ENCODE results near the gene HLA-DPA1.
"Not testable (repeated sequence)": the region's sequence is repeated elsewhere in the genome, so short reads cannot be mapped to it uniquely, and the experiment has no call there.

HLA-DPA1 gene

DNA sequence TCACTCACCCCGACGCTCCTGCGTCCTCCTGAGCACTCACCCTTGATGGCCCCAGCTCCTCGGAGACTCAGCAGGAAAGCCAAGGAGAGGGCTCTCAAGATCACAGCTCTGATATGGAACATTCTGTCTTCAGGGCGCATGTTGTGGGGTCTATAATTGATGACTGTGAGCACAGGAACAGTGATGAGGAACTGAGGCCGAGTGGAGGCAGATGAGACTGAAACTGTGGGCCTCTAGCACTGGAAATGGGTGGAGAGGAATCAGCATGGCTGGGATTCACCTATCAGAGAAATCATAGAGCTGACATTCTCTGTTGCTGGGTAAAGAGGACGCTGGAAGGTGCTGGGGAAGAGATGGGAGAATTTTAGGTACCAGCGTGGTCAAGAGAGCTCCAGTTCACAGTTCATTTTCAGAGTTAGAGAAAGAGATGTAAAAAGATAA is at the start of gene HLA-DPA1:
HLA-DPA1 (minus strand) TSS at position 219 of the 441 bp plus-strand sequence.
- DNase-seq: peak in 10 of 56 donors; percentile 9 to 48 (median 19)

DNA sequence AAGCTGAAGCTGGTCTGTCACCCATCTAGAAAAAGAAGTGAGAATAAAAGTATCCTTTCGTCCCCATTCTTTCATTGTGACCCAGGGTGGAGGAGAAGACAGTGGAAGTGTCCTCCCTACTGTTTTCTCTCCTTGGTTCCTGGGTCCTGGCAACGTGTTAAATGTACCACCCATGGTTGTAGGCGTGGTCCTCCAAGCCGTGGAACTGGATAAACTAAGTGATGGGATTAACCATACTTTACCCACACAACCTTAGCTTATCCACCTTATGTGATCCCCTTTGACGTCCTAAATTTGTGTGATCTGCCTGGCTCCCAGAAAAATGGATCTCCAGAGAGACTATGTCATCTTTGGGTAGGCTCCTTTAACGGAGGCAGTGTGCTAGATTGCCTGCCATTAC is 49.7 kb upstream of the HLA-DPA1 start:
- no peak for DNase-seq

DNA sequence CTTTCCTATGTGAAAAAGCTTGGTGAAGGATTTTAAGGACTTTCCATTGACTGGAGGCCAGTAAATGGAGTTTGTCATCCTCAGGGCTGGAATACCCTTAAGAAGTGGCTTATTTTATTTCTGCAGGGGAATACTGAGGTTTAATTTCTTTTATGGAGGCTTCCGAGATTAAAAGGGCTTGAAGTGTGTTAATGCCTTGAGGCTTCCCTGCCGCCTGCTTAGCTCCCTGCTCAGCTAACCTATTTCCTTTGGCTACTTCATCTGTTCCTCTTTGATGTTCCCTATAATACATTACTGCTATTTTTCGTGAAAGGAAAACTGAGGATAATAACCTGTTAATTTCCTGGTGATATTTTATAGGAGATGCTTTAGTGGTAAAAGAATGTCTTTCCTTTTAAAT is 46.6 kb upstream of the HLA-DPA1 start:
- DNase-seq: no peak

DNA sequence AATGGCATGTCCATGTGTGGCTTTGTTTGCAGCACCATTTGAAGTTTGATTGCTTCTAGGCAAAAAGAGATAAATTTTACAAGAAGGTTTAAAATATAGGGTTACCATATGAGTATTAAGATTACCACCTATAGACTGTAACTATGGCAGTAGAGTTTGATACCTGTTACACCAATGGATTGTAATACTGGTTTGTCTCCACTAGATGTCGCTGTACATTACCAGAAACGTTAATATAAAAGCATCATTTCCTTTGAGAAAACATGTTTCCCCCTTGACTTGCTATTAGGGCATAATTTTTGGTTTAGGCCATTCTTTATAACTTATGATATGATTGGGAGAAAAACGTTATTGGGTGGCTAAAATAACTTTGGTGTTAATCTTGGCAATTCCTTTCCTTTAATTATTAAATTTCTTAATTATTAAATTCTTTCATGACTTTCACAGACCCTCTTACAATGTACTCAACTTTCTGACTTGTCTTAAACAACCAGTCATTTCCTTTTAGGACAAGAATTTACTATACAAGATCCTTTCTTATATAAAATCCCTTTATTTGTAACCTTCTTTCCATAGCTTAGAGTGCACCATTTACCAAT is 45.2 kb upstream of the HLA-DPA1 start:
- DNase-seq: peak in 2 of 56 donors; percentile 11 to 23

DNA sequence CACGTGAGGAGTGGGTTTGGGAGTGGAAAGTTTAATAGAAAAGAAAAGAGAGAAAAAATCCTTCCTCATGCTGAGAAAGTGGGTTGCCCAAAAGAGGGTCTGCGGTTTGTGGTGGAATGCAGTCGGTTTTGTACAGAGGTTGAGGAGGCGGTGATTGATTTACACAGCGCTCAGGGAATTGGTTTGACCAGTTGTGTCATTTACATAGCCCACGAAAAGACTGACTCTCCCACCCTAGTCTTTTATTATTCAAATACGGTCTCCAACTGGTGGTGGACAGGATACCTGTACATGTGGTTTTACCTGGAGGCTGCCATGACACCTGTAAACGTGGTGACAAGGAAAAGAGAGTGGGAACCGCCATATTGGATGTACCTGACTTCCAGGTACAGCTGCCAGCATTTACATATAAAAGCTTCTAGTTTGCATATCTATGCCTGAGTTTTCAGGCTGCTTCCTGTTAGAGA is 44.4 kb upstream of the HLA-DPA1 start:
- no peak for DNase-seq

DNA sequence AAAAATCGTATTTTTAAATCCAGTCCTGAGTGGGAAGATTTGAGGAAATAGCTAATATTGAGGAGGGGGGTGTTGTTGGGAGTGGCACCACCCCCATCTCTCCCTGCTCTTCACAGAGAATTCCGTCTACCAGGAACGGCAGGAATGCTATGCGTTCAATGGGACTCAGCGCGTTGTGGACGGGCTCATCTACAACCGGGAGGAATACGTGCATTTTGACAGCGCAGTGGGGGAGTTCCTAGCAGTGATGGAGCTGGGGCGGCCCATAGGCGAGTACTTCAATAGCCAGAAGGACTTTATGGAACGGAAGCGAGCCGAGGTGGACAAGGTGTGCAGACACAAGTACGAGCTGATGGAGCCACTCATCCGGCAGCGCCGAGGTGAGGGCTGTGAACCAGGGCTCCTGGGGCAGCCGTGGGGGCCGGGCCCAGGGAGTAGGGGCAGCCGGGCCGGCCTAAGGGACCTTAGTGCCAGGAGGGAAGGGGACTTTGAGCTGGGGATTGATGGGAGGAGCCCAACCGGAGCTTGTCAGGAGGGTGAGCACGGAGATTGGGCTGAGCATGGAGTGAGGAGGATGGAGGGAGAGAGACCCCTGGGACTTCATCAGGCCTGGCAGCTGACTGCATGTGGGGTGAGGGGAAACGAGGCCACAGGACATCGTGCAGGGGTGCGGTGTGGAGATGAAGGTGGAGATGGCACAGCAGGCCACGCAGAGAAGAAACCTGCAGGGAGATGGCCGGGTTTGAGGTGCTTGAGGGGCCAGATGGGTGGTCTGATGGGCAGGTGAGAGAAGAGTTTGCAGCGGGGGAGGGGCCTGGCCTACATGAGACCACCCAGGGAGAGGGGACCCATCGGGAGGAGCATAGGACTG is 43.6 kb upstream of the HLA-DPA1 start:
- peak in 6 of 56 donors; percentile 3 to 40 (median 12) for DNase-seq

DNA sequence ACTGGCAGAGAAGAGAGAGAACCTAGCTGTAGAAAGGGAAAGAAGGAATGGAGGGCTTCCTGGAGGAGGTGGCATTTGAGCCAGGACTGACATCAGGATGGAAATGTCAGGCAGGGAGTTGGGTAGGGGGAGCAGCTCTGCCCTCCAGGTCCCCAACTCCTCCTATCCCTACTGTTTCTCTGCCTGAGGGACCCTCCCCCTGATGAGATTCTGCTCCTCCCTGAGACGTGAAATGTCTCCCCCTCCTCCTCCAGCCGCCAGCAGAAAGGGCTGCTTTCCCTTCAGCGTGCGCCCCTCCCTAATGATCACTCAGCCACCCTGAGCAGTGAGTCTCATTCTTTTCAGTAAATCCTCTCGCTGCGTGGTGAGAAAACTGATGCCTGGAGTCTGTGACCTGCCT is 43.0 kb upstream of the HLA-DPA1 start:
- DNase-seq: peak in 1 of 56 donors; percentile 3

DNA sequence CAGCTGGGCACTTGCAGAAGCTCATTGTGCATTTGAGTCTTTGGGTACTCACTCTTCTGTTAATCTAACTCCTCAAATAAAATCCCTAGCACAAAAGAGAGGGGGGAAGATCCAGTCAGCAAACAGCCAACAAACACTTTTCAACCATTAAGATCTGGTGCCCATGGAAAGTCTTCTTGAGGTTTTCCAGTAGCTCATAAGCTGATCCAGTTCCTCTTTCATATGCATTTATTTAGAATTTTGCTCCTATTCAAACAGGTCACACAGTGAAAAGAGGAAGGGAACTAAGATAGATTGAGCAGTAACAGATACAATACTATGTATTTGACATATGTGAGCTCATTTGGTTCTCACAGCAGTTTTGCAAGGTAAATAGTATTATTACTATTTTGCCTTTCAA is 41.0 kb upstream of the HLA-DPA1 start:
- DNase-seq: no peak

DNA sequence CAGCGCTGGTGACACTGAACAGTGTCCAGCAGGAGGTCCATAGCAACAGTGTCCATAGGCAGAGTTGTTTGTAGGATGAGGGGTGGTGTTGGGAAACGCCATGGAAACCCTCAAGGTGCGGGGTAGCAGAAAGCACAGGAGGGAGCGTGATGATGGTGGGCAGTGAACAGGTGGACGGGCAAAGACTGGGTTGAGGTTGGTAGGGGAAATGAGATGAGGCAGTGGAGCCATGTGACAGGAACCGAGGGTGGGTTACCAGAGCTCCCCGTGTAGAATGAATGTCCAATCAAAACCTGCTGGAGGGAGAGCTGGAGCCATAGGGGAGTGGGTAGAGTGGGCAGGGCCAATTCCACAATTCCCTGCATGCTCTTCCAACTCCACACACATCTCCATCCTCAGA is 40.3 kb upstream of the HLA-DPA1 start:
- no peak for DNase-seq

DNA sequence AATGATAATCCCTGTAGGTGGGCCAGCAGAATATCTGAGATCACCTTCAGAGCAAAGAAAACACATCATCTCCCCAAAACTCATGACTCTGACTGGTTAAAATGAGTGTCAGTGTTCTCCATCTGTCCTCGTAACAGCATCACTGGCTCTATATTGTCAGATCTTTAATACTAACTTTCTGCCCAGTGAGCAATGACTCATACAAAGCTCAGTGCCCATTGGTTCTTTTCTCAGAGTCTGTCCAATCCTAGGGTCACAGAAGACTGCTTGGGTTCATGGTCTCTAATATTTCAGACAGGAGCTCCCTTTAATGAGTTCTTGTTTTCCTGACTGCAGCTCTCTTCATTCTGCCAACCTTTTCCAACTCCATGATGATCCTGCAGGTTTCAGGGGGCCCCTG is 38.7 kb upstream of the HLA-DPA1 start:
- peak in 14 of 56 donors; percentile 2 to 67 (median 14) for DNase-seq

DNA sequence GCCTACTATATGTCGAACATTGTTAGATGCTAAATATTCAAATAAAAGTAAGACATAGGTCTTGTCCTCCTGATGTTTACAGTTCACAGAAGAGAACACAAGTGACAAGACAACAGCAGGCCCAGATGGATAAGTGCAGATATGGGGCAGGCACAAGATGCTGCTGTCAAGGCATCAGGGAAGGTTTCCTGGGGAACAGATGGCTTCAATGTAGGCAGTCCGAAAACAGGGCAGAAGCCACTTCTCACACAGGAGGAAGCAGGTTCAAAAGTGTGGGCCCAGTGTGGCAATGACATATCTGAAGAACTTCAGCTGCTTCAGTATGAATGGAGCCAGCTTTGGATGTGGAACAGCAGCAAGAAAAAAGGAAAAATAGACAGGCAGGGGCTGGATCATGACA is 34.9 kb upstream of the HLA-DPA1 start:
- DNase-seq: no peak

DNA sequence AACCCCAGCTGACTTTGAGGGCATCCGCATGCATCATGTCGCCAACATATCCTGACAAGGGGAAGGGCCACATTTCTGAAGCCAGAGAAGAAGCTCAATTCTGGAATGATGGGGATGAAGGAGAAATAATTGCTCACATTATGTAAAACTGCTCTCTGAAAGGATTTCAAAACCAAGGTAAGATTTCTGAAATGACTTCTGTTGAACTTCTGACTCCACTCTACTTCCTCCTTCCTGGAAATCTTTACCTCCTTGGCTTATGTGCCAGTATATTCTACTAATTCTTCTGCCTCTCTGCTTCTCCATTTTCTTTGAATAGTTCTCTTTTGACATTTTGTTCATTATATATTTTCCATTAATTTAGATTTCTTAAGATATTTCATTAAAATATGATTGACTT is 34.2 kb upstream of the HLA-DPA1 start:
- DNase-seq: no peak

DNA sequence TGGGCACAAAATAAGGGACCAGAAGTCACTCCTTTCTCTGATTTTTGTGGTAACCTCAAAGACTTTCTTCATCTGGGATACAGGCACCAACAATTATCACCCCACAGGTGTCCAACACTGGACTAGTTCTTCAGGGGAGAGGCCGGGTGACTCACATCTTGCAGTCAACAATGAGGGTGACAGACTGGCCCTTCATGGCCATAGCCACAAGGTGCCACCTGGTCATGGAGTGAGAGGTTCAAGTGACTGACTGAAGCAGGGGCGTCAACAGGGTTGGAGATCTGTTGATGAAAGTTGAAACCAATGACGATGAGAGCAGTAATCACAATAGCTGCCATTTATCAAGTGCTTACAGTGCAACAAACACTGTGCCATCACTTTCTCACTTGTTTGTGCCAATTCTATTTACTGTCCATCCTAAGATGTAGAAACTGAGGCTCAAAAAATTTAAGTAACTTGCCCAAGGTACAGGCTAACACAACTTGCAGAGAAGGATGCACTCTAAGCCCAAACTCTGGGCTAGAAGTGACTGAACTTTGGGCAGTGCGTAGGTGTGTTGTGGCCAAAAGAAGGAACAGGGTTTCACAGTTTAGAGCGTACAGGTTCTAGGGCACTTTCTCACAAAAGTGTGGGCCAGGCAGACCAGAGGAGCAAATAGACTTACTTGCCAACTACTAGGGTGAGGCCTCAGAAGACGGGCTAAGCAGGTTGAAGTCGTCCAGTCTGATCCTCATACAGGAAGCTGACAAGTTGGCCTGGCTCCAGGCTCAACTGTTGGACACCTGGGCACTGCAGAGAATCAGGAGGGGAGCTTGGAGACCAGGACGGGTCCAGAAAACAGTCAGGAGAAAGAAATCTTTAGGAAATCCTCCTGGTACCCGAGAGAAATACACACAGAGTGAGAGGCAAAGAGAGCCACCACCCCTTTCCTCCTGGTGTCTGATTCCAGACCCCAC is 32.7 kb upstream of the HLA-DPA1 start:
- no peak for DNase-seq

DNA sequence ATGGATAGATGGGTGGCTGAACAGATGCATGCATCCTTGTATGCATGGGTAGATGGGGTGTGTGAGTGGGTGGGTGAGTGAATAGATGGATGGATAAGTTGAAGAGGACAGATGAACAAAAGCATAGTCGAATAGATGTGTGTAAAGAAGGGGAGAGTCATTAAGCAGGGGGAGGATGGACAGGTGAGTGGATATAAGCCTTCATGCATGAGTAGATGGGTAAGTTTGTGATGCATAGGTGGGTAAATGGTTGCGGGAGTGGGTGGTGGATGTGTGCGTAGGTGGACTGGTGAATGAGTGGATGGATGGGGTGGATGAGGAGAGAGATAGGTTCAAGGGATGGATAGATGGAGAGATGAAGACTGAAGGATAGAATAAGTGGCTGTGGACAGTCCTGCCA is 31.9 kb upstream of the HLA-DPA1 start:
- DNase-seq: no peak

DNA sequence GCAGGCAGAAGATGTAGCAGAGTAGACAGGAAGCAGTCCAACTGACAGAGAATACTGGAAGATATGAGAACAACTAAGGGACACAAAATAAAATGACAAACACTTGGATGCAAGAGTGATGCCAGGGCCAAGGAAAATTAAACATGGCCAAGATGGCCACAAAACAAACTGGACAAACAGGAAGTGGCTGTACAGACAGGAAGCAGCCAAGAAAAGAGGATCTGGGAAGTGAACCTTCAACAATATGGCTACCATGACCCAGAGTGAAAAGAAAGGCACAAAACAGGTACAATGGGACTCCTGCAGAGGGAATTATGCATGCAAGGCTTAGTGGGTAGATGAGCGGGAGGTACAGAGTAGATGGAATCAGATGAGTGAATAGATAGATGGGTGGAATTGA is 31.4 kb upstream of the HLA-DPA1 start:
- no peak for DNase-seq

DNA sequence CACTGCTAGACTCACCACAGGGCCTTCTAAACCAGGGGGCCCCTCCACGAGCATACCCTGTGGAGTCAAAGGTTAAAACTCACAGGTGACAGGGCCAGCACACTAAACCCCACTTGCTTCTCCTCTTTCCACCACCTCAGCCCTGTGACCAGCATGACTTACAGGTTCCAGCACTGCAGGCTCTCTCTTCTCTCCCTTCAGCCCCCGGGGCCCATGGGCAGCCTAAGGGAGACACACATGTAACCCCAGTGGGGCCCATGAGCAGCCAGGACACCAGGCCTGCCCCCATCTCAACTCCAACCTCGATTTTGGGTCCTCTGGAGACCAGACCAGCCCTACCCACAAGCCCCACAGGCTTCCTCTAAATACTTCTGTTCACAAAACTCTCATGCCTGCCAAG is 30.3 kb upstream of the HLA-DPA1 start:
- no peak for DNase-seq

DNA sequence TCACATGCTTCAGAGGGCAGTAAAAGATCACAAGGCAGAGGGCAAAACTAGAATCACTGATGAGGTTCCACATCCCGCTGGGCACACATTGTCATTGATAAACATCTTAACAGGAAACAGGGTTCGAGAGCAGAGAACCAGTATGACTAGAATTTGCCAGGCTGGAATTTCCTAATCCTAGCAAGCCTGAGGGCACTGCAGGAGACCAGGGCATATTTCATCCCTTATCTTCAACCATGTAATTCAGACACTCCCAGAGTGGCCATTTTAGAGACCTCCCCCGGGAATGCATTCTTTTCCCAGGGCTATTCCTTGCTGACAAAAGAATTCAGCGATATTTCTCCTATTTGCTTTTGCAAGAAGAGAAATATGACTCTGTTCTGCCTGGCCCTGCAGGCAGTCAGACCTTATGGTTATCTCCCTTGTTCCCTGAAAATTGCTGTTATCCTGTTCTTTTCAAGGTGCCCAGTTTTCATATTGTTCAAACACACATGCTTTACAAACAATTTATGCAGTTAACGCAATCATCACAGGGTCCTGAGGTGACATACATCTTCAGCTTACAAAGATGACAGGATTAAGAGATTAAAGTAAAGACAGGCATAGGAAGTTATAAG is 27.8 kb upstream of the HLA-DPA1 start:
- not testable (repeated sequence) for DNase-seq

DNA sequence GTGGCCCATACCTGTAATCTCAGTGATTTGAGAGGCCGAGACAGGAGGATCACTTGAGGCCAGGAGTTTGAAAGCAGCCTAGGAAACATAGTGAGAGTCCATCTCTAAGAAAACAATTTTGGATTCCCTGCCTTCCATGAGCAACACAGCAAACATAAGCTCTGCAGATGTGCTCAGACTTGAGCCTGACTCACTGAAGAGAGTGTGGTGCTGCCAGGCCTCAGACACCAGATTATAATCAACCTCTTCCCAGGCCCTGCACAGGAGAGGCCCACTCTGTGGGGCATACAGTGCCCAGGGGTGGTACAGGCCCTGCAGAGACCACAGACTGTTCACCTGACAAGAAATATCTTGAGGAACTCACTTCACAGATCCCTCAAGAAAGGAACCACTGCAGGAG is 22.2 kb upstream of the HLA-DPA1 start:
- no peak for DNase-seq

DNA sequence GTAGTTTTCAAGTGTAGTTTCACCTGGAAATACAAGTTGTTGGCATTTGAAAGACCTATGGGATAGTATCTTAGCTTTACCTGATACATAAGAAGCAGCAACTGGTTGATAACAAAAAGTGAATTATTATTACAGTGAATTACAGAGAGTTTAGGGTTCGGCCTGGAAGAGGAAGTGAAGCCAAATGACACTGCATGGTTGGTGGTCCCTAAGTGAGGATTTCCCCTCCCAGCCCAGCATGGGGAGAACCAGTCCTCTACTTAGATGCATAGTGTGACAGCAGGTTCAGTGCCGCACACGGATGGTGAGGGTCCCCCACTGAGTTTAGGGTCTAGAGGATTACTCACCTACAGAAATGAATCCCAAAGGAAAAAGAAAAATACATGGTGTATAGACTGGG is 20.4 kb upstream of the HLA-DPA1 start:
- DNase-seq: no peak

DNA sequence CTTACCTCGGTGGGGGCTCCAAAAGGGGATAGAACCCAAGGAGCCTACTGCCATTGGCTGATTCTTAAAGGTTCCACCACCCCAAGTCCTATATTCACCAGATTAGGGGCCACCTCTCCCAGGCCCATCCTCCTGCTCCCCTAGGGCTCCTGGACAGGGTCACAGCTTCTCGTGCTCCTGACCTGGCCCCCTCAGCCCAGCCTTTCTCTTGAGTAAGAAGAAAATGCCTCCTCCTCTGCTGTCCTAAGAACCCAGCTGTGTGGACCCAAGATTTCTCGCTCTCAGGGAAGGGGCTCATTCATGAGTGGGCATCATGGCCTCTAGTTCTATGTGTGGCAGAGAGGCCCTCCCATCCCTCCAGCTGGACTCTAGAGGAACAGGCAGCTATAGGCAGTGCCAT is 18.9 kb upstream of the HLA-DPA1 start:
- no peak for DNase-seq

DNA sequence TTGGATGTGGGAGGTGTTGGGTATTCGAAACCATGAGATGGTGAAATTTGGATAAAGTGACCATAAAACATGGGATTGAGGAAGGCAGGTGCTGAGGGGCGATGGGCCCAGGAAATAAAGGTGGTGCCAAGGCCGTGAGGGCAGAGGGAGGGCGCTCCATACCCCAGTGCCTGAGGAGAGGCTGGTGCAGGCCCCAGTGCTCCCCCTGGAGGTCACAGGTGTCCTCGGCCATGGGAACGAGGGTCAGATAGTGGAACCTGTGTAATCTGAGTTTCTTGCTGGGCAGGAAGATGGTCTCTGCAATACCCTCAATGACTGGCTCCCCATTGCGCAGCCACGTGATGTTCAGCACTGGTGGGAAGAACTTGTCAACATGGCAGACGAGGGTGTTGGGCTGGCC is 18.5 kb upstream of the HLA-DPA1 start:
- no peak for DNase-seq
